ENCODE data around the gene NOCT. TPM values are rescaled to one million over a fixed set of nuclear protein-coding genes. Genes with fewer than 3 reads are reported as not detected.

Gene NOCT
- polyA plus RNA-seq, 1 donor from 2014 or later: 5.1 TPM

DNA sequence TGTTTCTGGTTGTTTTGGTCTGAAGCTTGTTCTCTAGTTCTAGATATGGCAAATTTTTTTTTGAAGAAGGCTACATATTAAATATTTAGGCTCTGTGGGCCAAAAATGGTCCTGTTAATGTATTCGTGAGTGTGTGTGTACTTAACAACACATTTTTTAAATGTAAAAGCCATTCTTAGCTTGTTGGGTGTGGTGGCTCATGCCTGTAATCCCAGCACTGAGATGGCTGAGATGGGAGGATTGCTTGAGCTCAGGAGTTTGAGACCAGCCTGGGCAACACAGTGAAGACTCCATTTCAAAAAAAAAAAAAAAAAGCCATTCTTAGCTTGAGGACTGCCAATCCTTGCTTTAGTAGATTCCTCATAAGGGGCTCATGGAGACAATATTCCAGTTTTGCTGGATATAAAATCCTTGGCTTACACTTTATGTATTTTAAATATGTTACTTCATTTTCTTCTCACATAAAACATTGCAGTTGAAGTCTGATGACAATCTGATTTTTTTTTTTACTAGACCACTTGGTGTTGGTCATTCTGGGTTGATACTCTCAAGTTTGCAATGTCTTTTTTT, 23.4 kb downstream of the NOCT start:
- H4K20me1 ChIP-seq (ENCODE audit: insufficient read depth): no peaks in the 10 kb centered on the region
- H3K27ac ChIP-seq (ENCODE audit: low read length): no peak overlapping the region
- H3K4me3 ChIP-seq (ENCODE audit: low read length): no peak overlapping the region
- no peak overlapping the region for H3K4me2 ChIP-seq (ENCODE audit: low read length)
- no peaks in the 10 kb centered on the region for H3K36me3 ChIP-seq (ENCODE audit: insufficient read depth, low read length)
- H3K27me3 ChIP-seq (ENCODE audit: insufficient read depth, low read depth, low read length): no peaks in the 10 kb centered on the region
- TF ChIP-seq RAD21 (conservative IDR thresholded peaks at IDR 0.05): no peak
- no peak for TF ChIP-seq TAF1 (IDR thresholded peaks at IDR 0.05; ENCODE audit: low read depth)
- TF ChIP-seq SMC3 (conservative IDR thresholded peaks at IDR 0.05; ENCODE audit: poor library complexity): no peak
- no peak for TF ChIP-seq EP300 (conservative IDR thresholded peaks at IDR 0.05; ENCODE audit: poor library complexity, severe bottlenecking)
- TF ChIP-seq, protein P1, sequence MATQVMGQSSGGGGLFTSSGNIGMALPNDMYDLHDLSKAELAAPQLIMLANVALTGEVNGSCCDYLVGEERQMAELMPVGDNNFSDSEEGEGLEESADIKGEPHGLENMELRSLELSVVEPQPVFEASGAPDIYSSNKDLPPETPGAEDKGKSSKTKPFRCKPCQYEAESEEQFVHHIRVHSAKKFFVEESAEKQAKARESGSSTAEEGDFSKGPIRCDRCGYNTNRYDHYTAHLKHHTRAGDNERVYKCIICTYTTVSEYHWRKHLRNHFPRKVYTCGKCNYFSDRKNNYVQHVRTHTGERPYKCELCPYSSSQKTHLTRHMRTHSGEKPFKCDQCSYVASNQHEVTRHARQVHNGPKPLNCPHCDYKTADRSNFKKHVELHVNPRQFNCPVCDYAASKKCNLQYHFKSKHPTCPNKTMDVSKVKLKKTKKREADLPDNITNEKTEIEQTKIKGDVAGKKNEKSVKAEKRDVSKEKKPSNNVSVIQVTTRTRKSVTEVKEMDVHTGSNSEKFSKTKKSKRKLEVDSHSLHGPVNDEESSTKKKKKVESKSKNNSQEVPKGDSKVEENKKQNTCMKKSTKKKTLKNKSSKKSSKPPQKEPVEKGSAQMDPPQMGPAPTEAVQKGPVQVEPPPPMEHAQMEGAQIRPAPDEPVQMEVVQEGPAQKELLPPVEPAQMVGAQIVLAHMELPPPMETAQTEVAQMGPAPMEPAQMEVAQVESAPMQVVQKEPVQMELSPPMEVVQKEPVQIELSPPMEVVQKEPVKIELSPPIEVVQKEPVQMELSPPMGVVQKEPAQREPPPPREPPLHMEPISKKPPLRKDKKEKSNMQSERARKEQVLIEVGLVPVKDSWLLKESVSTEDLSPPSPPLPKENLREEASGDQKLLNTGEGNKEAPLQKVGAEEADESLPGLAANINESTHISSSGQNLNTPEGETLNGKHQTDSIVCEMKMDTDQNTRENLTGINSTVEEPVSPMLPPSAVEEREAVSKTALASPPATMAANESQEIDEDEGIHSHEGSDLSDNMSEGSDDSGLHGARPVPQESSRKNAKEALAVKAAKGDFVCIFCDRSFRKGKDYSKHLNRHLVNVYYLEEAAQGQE (IDR thresholded peaks at IDR 0.05; ENCODE audit: borderline replicate concordance): no peak
- TF ChIP-seq, protein P2, sequence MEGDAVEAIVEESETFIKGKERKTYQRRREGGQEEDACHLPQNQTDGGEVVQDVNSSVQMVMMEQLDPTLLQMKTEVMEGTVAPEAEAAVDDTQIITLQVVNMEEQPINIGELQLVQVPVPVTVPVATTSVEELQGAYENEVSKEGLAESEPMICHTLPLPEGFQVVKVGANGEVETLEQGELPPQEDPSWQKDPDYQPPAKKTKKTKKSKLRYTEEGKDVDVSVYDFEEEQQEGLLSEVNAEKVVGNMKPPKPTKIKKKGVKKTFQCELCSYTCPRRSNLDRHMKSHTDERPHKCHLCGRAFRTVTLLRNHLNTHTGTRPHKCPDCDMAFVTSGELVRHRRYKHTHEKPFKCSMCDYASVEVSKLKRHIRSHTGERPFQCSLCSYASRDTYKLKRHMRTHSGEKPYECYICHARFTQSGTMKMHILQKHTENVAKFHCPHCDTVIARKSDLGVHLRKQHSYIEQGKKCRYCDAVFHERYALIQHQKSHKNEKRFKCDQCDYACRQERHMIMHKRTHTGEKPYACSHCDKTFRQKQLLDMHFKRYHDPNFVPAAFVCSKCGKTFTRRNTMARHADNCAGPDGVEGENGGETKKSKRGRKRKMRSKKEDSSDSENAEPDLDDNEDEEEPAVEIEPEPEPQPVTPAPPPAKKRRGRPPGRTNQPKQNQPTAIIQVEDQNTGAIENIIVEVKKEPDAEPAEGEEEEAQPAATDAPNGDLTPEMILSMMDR (IDR thresholded peaks at IDR 0.05; ENCODE audit: poor library complexity, severe bottlenecking): no peak
- no peak for TF ChIP-seq EZH2 (IDR thresholded peaks at IDR 0.05; ENCODE audit: borderline replicate concordance, insufficient read depth, low read length, poor library complexity, severe bottlenecking)
- TF ChIP-seq MXI1 (conservative IDR thresholded peaks at IDR 0.05; ENCODE audit: poor library complexity, severe bottlenecking): no peak
- no peak for TF ChIP-seq POLR2AphosphoS5 (IDR thresholded peaks at IDR 0.05)
- H3K9me3 ChIP-seq (ENCODE audit: low read length): no peaks in the 10 kb centered on the region
- H3K9me2 ChIP-seq (ENCODE audit: insufficient read depth, low read length): no peaks in the 10 kb centered on the region
- H3K79me2 ChIP-seq (replicated peaks; ENCODE audit: insufficient read depth, low read length): peaks cover 8% of the 10 kb centered on the region
- H3F3A ChIP-seq (ENCODE audit: insufficient read depth, low read length, poor library complexity, severe bottlenecking): no peaks in the 10 kb centered on the region
- no peak overlapping the region for H2AFZ ChIP-seq (ENCODE audit: low read depth, low read length)
- H3K9ac ChIP-seq (ENCODE audit: low read length): no peak overlapping the region

DNA sequence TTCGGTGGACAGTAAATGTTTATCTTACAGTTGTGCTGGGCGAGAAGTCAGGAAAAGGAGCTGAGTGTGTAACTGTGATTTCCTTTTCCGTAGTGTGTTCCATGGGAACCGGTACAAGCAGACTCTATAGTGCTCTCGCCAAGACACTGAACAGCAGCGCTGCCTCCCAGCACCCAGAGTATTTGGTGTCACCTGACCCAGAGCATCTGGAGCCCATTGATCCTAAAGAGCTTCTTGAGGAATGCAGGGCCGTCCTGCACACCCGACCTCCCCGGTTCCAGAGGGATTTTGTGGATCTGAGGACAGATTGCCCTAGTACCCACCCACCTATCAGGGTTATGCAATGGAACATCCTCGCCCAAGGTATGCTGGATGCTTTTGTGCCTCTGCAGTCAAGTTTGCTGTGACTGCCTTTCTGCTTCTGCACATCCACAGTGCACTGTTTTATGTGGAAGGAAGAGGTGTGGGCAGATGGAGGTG, 27.4 kb downstream of the NOCT start:
- Histone ChIP-seq H3K9ac (ENCODE audit: low read length) (no peak overlapping the region), H4K20me1 (ENCODE audit: insufficient read depth) (no peaks in the 10 kb centered on the region), H3K79me2 (replicated peaks; ENCODE audit: insufficient read depth, low read length) (peaks cover 3% of the 10 kb centered on the region), H2AFZ (ENCODE audit: low read depth, low read length) (no peak overlapping the region), H3K4me2 (ENCODE audit: low read length) (no peak overlapping the region), H3K36me3 (ENCODE audit: insufficient read depth, low read length) (peaks cover 9% of the 10 kb centered on the region), H3F3A (ENCODE audit: insufficient read depth, low read length, poor library complexity, severe bottlenecking) (no peaks in the 10 kb centered on the region), H3K27ac (ENCODE audit: low read length) (no peak overlapping the region), H3K9me2 (ENCODE audit: insufficient read depth, low read length) (no peaks in the 10 kb centered on the region), H3K9me3 (ENCODE audit: low read length) (no peaks in the 10 kb centered on the region), H3K4me3 (ENCODE audit: low read length) (no peak overlapping the region), H3K27me3 (ENCODE audit: insufficient read depth, low read depth, low read length) (no peaks in the 10 kb centered on the region)
- no peak for TF ChIP-seq TAF1 (IDR thresholded peaks at IDR 0.05; ENCODE audit: low read depth)
- no peak for TF ChIP-seq POLR2AphosphoS5 (IDR thresholded peaks at IDR 0.05)
- TF ChIP-seq EP300 (conservative IDR thresholded peaks at IDR 0.05; ENCODE audit: poor library complexity, severe bottlenecking): no peak
- TF ChIP-seq RAD21 (conservative IDR thresholded peaks at IDR 0.05): no peak
- TF ChIP-seq, protein P2 (IDR thresholded peaks at IDR 0.05; ENCODE audit: poor library complexity, severe bottlenecking): no peak
- TF ChIP-seq MXI1 (conservative IDR thresholded peaks at IDR 0.05; ENCODE audit: poor library complexity, severe bottlenecking): no peak
- no peak for TF ChIP-seq EZH2 (IDR thresholded peaks at IDR 0.05; ENCODE audit: borderline replicate concordance, insufficient read depth, low read length, poor library complexity, severe bottlenecking)
- TF ChIP-seq SMC3 (conservative IDR thresholded peaks at IDR 0.05; ENCODE audit: poor library complexity): no peak
